Karpas-422 (cell line): ENCODE data around the gene SOX15. TPM values are rescaled to one million over a fixed set of nuclear protein-coding genes. Genes with fewer than 3 reads are reported as not detected.

Source experiments
- DNase-seq: peaks from one replicate; pipeline ENCODE4 v3.0.0-alpha.2; 2015
- H2AFZ ChIP-seq: fragments of 200-600 bp; sonication (generic); 2 replicates; pipeline ENCODE4 v1.6.1; 2014; ENCODE audit warnings: antibody characterized with exemption, low read length, mixed read lengths
- H3K27ac ChIP-seq: fragments of 200-600 bp; sonication (generic); 2 replicates; pipeline ENCODE4 v1.5.1; 2014; ENCODE audit warnings: mild to moderate bottlenecking, low read length, moderate library complexity
- H3K27me3 ChIP-seq: fragments of 200-600 bp; sonication (generic); 2 replicates; pipeline ENCODE4 v1.6.1; 2014; ENCODE audit warnings: low read length, mixed read lengths
- H3K36me3 ChIP-seq: fragments of 200-600 bp; sonication (generic); 2 replicates; pipeline ENCODE4 v1.6.1; 2014; ENCODE audit warnings: low read length, mixed read lengths; ENCODE audit not compliant: insufficient read depth
- H3K4me1 ChIP-seq: fragments of 200-600 bp; sonication (generic); 2 replicates; pipeline ENCODE4 v1.6.1; 2014; ENCODE audit warnings: mild to moderate bottlenecking, low read length, mixed read lengths
- H3K4me2 ChIP-seq: fragments of 200-600 bp; sonication (generic); 2 replicates; pipeline ENCODE4 v1.6.1; 2014; ENCODE audit warnings: low read length, low read depth, mild to moderate bottlenecking; ENCODE audit not compliant: poor library complexity, severe bottlenecking
- H3K4me3 ChIP-seq: fragments of 200-600 bp; sonication (generic); 2 replicates; pipeline ENCODE4 v1.5.1; 2014; ENCODE audit warnings: mild to moderate bottlenecking, antibody characterized with exemption, low read length, mixed read lengths
- H3K79me2 ChIP-seq: fragments of 200-600 bp; sonication (generic); 2 replicates; pipeline ENCODE4 v1.6.1; 2014; ENCODE audit warnings: mild to moderate bottlenecking, low read length, mixed read lengths
- H3K9ac ChIP-seq: fragments of 200-600 bp; sonication (generic); 2 replicates; pipeline ENCODE4 v1.6.0; 2014; ENCODE audit warnings: low read length
- H3K9me2 ChIP-seq: fragments of 200-600 bp; sonication (generic), shearing (Covaris generic); replicated peaks from 2 replicates; pipeline ENCODE4 v1.6.0; 2014; ENCODE audit warnings: mild to moderate bottlenecking, low read length, moderate library complexity; ENCODE audit not compliant: insufficient read depth
- H3K9me3 ChIP-seq: fragments of 300-700, 200-600 bp; sonication (generic); 2 replicates; pipeline ENCODE4 v1.6.1; 2014; ENCODE audit warnings: low read length, mixed read lengths
- H4K20me1 ChIP-seq: fragments of 200-600 bp; sonication (generic); 2 replicates; pipeline ENCODE4 v1.6.1; 2014; ENCODE audit warnings: mild to moderate bottlenecking, antibody characterized with exemption, low read length, low read depth; ENCODE audit not compliant: insufficient read depth
- small RNA-seq: library from RNA; depleted of rRNA; stranded (forward); fragments of <200 nt; gene quantifications from one replicate; pipeline ENCODE3, GENCODE V24; 2014
- total RNA-seq: library from RNA; depleted of rRNA; stranded (reverse); fragments of >200 nt; shearing (Covaris generic); gene quantifications from 2 replicates; pipeline ENCODE4 v1.2.3, GENCODE V29; 2014; ENCODE audit warnings: low replicate concordance; rRNA removed

Gene SOX15
- total RNA-seq, 1 experiment from 2014 or later, result 1.6 TPM

- no peak for DNase-seq
- no peaks in the 10 kb centered on the region for H4K20me1 ChIP-seq
- H3K4me2 ChIP-seq, result no peak overlapping the region
- no peak overlapping the region for H3K4me3 ChIP-seq
- H3K4me1 ChIP-seq, result no peaks in the 10 kb centered on the region
- peaks cover 6% of the 10 kb centered on the region; the same call in 1 of the 2 replicates for H3K9me3 ChIP-seq
- H3K36me3 ChIP-seq, result no peaks in the 10 kb centered on the region; the same call in 1 of the 2 replicates
- H3K27ac ChIP-seq, result no peak overlapping the region
- H3K27me3 ChIP-seq, result no peaks in the 10 kb centered on the region; the same call in 1 of the 2 replicates
- H3K9ac ChIP-seq, result no peak overlapping the region
- H3K79me2 ChIP-seq, result no peaks in the 10 kb centered on the region
- no peak overlapping the region for H2AFZ ChIP-seq
- no peaks in the 10 kb centered on the region for H3K9me2 ChIP-seq
Measured at GRCh38 chr17:7538891-7539545, 50.9 kb downstream of the SOX15 start.

Small RNA genes lying within 50 kb of the gene (small RNA-seq; reads per million reads assigned to genes)
- gene CD68, result not detected
- not detected for gene SNORA48
- gene SNORD10, result not detected

Other genes with a start within 250 kb of the SOX15 start
- gene KCTD11, start 237.9 kb downstream of the SOX15 start, total RNA-seq, result 5.1 and 6.8 TPM in 2 replicates
- gene TMEM95, start 234.9 kb downstream of the SOX15 start, total RNA-seq, result not detected in 2 replicates
- 0.75 and 3.8 TPM in 2 replicates for gene TNK1, start 209.0 kb downstream of the SOX15 start, total RNA-seq
- gene PLSCR3, start 195.6 kb downstream of the SOX15 start, total RNA-seq, result 39.8 and 40.4 TPM in 2 replicates
- gene TMEM256, start 186.0 kb downstream of the SOX15 start, total RNA-seq, result 262 and 330 TPM in 2 replicates
- not detected in 2 replicates for gene NLGN2, start 182.2 kb downstream of the SOX15 start, total RNA-seq
- gene SPEM1, start 169.8 kb downstream of the SOX15 start, total RNA-seq, result not detected in 2 replicates
- not detected in 2 replicates for gene SPEM2, start 164.5 kb downstream of the SOX15 start, total RNA-seq
- gene SPEM3, start 161.2 kb downstream of the SOX15 start, total RNA-seq, result not detected in 2 replicates
- gene TMEM102, start 154.7 kb downstream of the SOX15 start, total RNA-seq, result 3.0 and 9.9 TPM in 2 replicates
- 0.32 and 0.67 TPM in 2 replicates for gene FGF11, start 150.6 kb downstream of the SOX15 start, total RNA-seq
- 3.6 and 6.6 TPM in 2 replicates for gene CHRNB1, start 145.0 kb downstream of the SOX15 start, total RNA-seq
- gene ZBTB4, start 110.5 kb downstream of the SOX15 start, total RNA-seq, result 5.5 and 7.2 TPM in 2 replicates
- gene SLC35G6, start 108.6 kb downstream of the SOX15 start, total RNA-seq, result not detected in 2 replicates
- gene POLR2A, start 105.7 kb downstream of the SOX15 start, total RNA-seq, result 78.8 and 169 TPM in 2 replicates
- gene TNFSF12, start 41.0 kb downstream of the SOX15 start, total RNA-seq, result not detected in 2 replicates
- 0.90 and 4.0 TPM in 2 replicates for gene TNFSF13, start 31.3 kb downstream of the SOX15 start, total RNA-seq
- 62.8 and 96.1 TPM in 2 replicates for gene SENP3, start 28.2 kb downstream of the SOX15 start, total RNA-seq
- 3.8 and 6.0 TPM in 2 replicates for gene CD68, start 10.5 kb downstream of the SOX15 start, total RNA-seq
- gene MPDU1, start 6.2 kb downstream of the SOX15 start, total RNA-seq, result 25.4 and 27.0 TPM in 2 replicates
- gene FXR2, start 24.8 kb upstream of the SOX15 start, total RNA-seq, result 40.5 and 42.3 TPM in 2 replicates
- 36.0 and 55.0 TPM in 2 replicates for gene SAT2, start 37.7 kb upstream of the SOX15 start, total RNA-seq
- gene SHBG, start 40.0 kb upstream of the SOX15 start, total RNA-seq, result 0.58 and 1.2 TPM in 2 replicates
- gene ATP1B2, start 60.8 kb upstream of the SOX15 start, total RNA-seq, result not detected in 2 replicates
- 11.0 and 14.0 TPM in 2 replicates for gene TP53, start 97.4 kb upstream of the SOX15 start, total RNA-seq
- gene WRAP53, start 98.4 kb upstream of the SOX15 start, total RNA-seq, result 10.4 and 19.0 TPM in 2 replicates
- gene EFNB3, start 115.1 kb upstream of the SOX15 start, total RNA-seq, result not detected in 2 replicates
- gene DNAH2, start 127.7 kb upstream of the SOX15 start, total RNA-seq, result not detected in 2 replicates
- 11.9 and 34.6 TPM in 2 replicates for gene KDM6B, start 244.1 kb upstream of the SOX15 start, total RNA-seq